Measurements from ENCODE around the gene TMPRSS7. TPM values are rescaled to one million over a fixed set of nuclear protein-coding genes. Genes with fewer than 3 reads are reported as not detected.

Gene TMPRSS7
- polyA plus RNA-seq, 1 of the 3 experiments (the other 2 are of a cell fraction): 0.02 TPM

DNA sequence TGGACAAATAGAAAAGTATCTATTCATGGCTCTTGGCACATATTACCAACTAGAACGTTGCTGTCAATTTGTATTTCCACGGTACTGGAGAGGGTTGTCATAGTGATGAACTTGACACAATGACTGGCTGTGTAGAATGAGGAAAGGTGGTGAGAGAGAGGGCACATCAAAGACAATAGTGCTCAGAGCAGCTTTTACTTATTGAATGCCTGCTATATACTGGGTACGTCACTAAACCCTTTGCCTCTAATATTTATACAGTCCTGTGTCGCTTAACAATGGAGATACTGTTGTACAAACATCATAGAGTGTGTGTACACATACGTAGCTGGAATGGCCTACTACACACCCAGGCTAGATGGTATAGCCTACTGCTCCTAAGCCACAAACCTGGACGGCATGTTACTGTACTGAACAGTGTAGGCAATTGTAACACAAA is 8.3 kb downstream of the TMPRSS7 start:
- Histone ChIP-seq H3K4me2 (no peak overlapping the region), H3K4me3 (ENCODE audit: low read depth in 2 of 2, low read length in 1 of 2) (no peak overlapping the region), H3K27ac (ENCODE audit: low read depth in 2 of 2, low read length in 1 of 2) (no peak overlapping the region), H3K9me3 (no peaks in the 10 kb centered on the region), H3K79me2 (ENCODE audit: insufficient read depth) (no peaks in the 10 kb centered on the region), H3K9ac (no peak overlapping the region), H2AFZ (ENCODE audit: low read depth) (peak overlapping the region; percentile 86; the same call in 1 of the 2 replicates), H3K4me1 (ENCODE audit: control insufficient read depth in 1 of 2, insufficient read depth in 2 of 2, low read depth in 1 of 2, low read length in 1 of 2) (no peaks in the 10 kb centered on the region), H4K20me1 (ENCODE audit: insufficient read depth) (no peaks in the 10 kb centered on the region), H3K36me3 (replicated peaks in 1 of 2; ENCODE audit: control insufficient read depth in 1 of 2, insufficient read depth in 2 of 2, low read length in 1 of 2) (no peaks in the 10 kb centered on the region), H3K27me3 (ENCODE audit: insufficient read depth) (no peaks in the 10 kb centered on the region), H3K9me2 (no peaks in the 10 kb centered on the region), H3F3A (replicated peaks; ENCODE audit: insufficient read depth) (no peaks in the 10 kb centered on the region)
- DNase-seq: no peak
- 91% methylated on average over 6 of the region's 6 CpGs for WGBS (ENCODE audit: low lambda C conversion rate)
- ChIA-PET POLR2A (no interaction called here), CTCF (interaction anchor here (0.6 to 7.4 kb wide), 36 partner anchors 8 to 540 kb away, joined by 3 to 76 read pairs (median 4); partner anchors contain the start of genes ABHD10 and TMPRSS7)
- TF ChIP-seq TCF12 (IDR thresholded peaks at IDR 0.05): no peak
- no peak for TF ChIP-seq SMC3 (IDR thresholded peaks at IDR 0.05; ENCODE audit: low read depth, low read length)
- TF ChIP-seq RXRA (IDR thresholded peaks at IDR 0.05; ENCODE audit: borderline replicate concordance, low read depth): no peak
- no peak for TF ChIP-seq REST (IDR thresholded peaks at IDR 0.05; ENCODE audit: low read depth, low read length)
- TF ChIP-seq CHD2 (IDR thresholded peaks at IDR 0.05; ENCODE audit: low read length, partially characterized antibody): no peak
- no peak for TF ChIP-seq MXI1 (IDR thresholded peaks at IDR 0.05; ENCODE audit: low read depth, low read length)
- TF ChIP-seq JUND (IDR thresholded peaks at IDR 0.05): no peak
- TF ChIP-seq YY1 (IDR thresholded peaks at IDR 0.05; ENCODE audit: low read depth): no peak

- WGBS (ENCODE audit: low lambda C conversion rate): 2% methylated on average over 7 of the region's 7 CpGs
- Histone ChIP-seq H3K27ac (ENCODE audit: low read depth in 2 of 2, low read length in 1 of 2) (no peak overlapping the region), H4K20me1 (ENCODE audit: insufficient read depth) (no peaks in the 10 kb centered on the region), H3K4me1 (ENCODE audit: control insufficient read depth in 1 of 2, insufficient read depth in 2 of 2, low read depth in 1 of 2, low read length in 1 of 2) (no peaks in the 10 kb centered on the region), H2AFZ (ENCODE audit: low read depth) (peak overlapping the region; percentile 86), H3K27me3 (ENCODE audit: insufficient read depth) (no peaks in the 10 kb centered on the region), H3K9me2 (no peaks in the 10 kb centered on the region), H3K4me3 (ENCODE audit: low read depth in 2 of 2, low read length in 1 of 2) (peak overlapping the region in 1 of 2 experiments; percentile 54; a peak in 1 of 4 replicates), H3K36me3 (replicated peaks in 1 of 2; ENCODE audit: control insufficient read depth in 1 of 2, insufficient read depth in 2 of 2, low read length in 1 of 2) (no peaks in the 10 kb centered on the region), H3K79me2 (ENCODE audit: insufficient read depth) (no peaks in the 10 kb centered on the region), H3F3A (replicated peaks; ENCODE audit: insufficient read depth) (no peaks in the 10 kb centered on the region), H3K4me2 (peak overlapping the region; percentile 44; the same call in 1 of the 2 replicates), H3K9ac (0 out of 2 replicates have a peak overlapping the region, but pooled peaks have one; percentile 12), H3K9me3 (no peaks in the 10 kb centered on the region)
- DNase-seq: peak; percentile 69
- ChIA-PET CTCF (interaction anchor here (0.6 to 7.4 kb wide), 41 partner anchors 9 to 1248 kb away, joined by 3 to 76 read pairs (median 4); partner anchors contain the start of genes ABHD10 and TMPRSS7), POLR2A (no interaction called here)
- TF ChIP-seq USF1 (IDR thresholded peaks at IDR 0.05; ENCODE audit: borderline replicate concordance, low read depth) (no peak), EZH2phosphoT487 (IDR thresholded peaks at IDR 0.05; ENCODE audit: borderline replicate concordance, low read depth) (no peak), POLR2AphosphoS5 (IDR thresholded peaks at IDR 0.05; ENCODE audit: low read depth, low read length) (no peak), REST (IDR thresholded peaks at IDR 0.05; ENCODE audit: low read depth, low read length) (no peak), SMC3 (IDR thresholded peaks at IDR 0.05; ENCODE audit: low read depth, low read length) (peak; percentile 76), TEAD4 (IDR thresholded peaks at IDR 0.05; ENCODE audit: borderline replicate concordance, insufficient read depth) (peak; percentile 12; the same call in 1 of the 2 replicates), YY1 (IDR thresholded peaks at IDR 0.05; ENCODE audit: low read depth) (peak; percentile 75; the same call in 1 of the 2 replicates), MAX (IDR thresholded peaks at IDR 0.05; ENCODE audit: low read depth) (no peak), GATA2 (CRISPR knock-in tag; IDR thresholded peaks at IDR 0.05) (no peak), FOXJ3 (CRISPR knock-in tag; IDR thresholded peaks at IDR 0.05) (no peak), JUND (IDR thresholded peaks at IDR 0.05) (no peak), USF2 (IDR thresholded peaks at IDR 0.05; ENCODE audit: borderline replicate concordance, low read depth, low read length) (no peak)
Measured at GRCh38 chr3:112043621-112044201, 9.2 kb downstream of the TMPRSS7 start.

All from SK-N-SH (cell line).